Measurements from ENCODE around the gene RAPGEF4.

Gene RAPGEF4

GRCh38 chr2:172753610-172754009 is 18.0 kb downstream of the RAPGEF4 start:
- H3K4me1 ChIP-seq (ENCODE audit: control insufficient read depth in 1 of 2, insufficient read depth in 1 of 2, low read depth in 1 of 2, low read length in 1 of 2) = no peaks in the 10 kb centered on the region
- TF ChIP-seq CTCF (IDR thresholded peaks at IDR 0.05) = no peak
- H3K4me3 ChIP-seq (ENCODE audit: low read depth in 1 of 2, low read length in 1 of 2) = no peak overlapping the region
- no peak overlapping the region for H3K27ac ChIP-seq
- H3K9me3 ChIP-seq = no peaks in the 10 kb centered on the region
- H3K27me3 ChIP-seq = no peaks in the 10 kb centered on the region
- no peaks in the 10 kb centered on the region for H3K36me3 ChIP-seq

GRCh38 chr2:172759441-172759840 is 23.8 kb downstream of the RAPGEF4 start:
- Histone ChIP-seq H3K27ac (no peak overlapping the region), H3K36me3 (no peaks in the 10 kb centered on the region), H3K27me3 (no peaks in the 10 kb centered on the region), H3K9me3 (peaks cover 7% of the 10 kb centered on the region), H3K4me1 (ENCODE audit: control insufficient read depth in 1 of 2, insufficient read depth in 1 of 2, low read depth in 1 of 2, low read length in 1 of 2) (no peaks in the 10 kb centered on the region), H3K4me3 (ENCODE audit: low read depth in 1 of 2, low read length in 1 of 2) (no peak overlapping the region)
- TF ChIP-seq CTCF (IDR thresholded peaks at IDR 0.05) = no peak

DNA sequence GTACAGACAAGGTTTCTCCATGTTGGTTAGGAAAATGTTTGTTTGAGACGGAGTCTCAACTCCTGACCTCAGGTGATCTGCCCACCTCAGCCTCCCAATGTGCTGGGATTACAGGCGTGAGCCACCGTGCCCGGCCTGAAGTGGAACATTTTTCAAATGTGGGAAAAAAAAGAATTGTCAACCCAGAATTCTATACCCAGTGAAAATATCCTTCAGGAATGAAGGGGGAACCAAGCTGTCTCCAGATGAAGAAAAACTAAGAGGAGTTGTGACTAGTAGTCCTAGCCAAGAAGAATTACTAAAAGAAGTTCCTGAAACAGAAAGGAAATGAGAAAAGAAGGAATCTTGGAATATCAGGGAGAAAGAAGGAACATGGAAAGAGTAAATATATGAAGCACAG is 25.7 kb downstream of the RAPGEF4 start:
- Histone ChIP-seq H3K27ac (no peak overlapping the region), H3K9me3 (peaks cover 7% of the 10 kb centered on the region), H3K4me3 (ENCODE audit: low read depth in 1 of 2, low read length in 1 of 2) (no peak overlapping the region), H3K27me3 (no peaks in the 10 kb centered on the region), H3K4me1 (ENCODE audit: control insufficient read depth in 1 of 2, insufficient read depth in 1 of 2, low read depth in 1 of 2, low read length in 1 of 2) (no peaks in the 10 kb centered on the region), H3K36me3 (no peaks in the 10 kb centered on the region)
- no peak for TF ChIP-seq CTCF (IDR thresholded peaks at IDR 0.05)

GRCh38 chr2:172762574-172762973 is 26.9 kb downstream of the RAPGEF4 start:
- Histone ChIP-seq H3K36me3 (no peaks in the 10 kb centered on the region), H3K27me3 (no peaks in the 10 kb centered on the region), H3K9me3 (peaks cover 7% of the 10 kb centered on the region), H3K4me1 (ENCODE audit: control insufficient read depth in 1 of 2, insufficient read depth in 1 of 2, low read depth in 1 of 2, low read length in 1 of 2) (no peaks in the 10 kb centered on the region), H3K27ac (no peak overlapping the region), H3K4me3 (ENCODE audit: low read depth in 1 of 2, low read length in 1 of 2) (no peak overlapping the region)
- TF ChIP-seq CTCF (IDR thresholded peaks at IDR 0.05) = no peak

- H3K27ac ChIP-seq = no peak overlapping the region
- TF ChIP-seq CTCF (IDR thresholded peaks at IDR 0.05) = no peak
- no peaks in the 10 kb centered on the region for H3K27me3 ChIP-seq
- H3K4me1 ChIP-seq (ENCODE audit: control insufficient read depth in 1 of 2, insufficient read depth in 1 of 2, low read depth in 1 of 2, low read length in 1 of 2) = no peaks in the 10 kb centered on the region
- H3K9me3 ChIP-seq = peaks cover 7% of the 10 kb centered on the region
- no peak overlapping the region for H3K4me3 ChIP-seq (ENCODE audit: low read depth in 1 of 2, low read length in 1 of 2)
- no peaks in the 10 kb centered on the region for H3K36me3 ChIP-seq
Measured at GRCh38 chr2:172763079-172763478, 27.4 kb downstream of the RAPGEF4 start.

GRCh38 chr2:172765662-172766061 is 30.0 kb downstream of the RAPGEF4 start:
- H3K9me3 ChIP-seq = peaks cover 7% of the 10 kb centered on the region

More at GRCh38 chr2:172765662-172766061, 30.0 kb downstream of the RAPGEF4 start:
- Histone ChIP-seq H3K27me3 (no peaks in the 10 kb centered on the region), H3K27ac (no peak overlapping the region), H3K4me3 (ENCODE audit: low read depth in 1 of 2, low read length in 1 of 2) (no peak overlapping the region), H3K36me3 (no peaks in the 10 kb centered on the region), H3K4me1 (ENCODE audit: control insufficient read depth in 1 of 2, insufficient read depth in 1 of 2, low read depth in 1 of 2, low read length in 1 of 2) (no peaks in the 10 kb centered on the region)
- TF ChIP-seq CTCF (IDR thresholded peaks at IDR 0.05) = no peak
